Right renal cortex interstitium (tissue), 3 donors: Measurements from ENCODE around the gene RPL10A. TPM values are rescaled to one million over a fixed set of nuclear protein-coding genes. Genes with fewer than 3 reads are reported as not detected.

ENCODE experiments used
- DNase-seq, 3 donors: peaks; one replicate each; pipeline ENCODE4 v3.0.0-alpha.2; 2013; ENCODE audit warnings: low read depth in 3 of 3, low spot score in 2 of 3
- polyA plus RNA-seq, 3 donors: library from polyadenylated mRNA; unstranded; fragments of 120-200 nt; gene quantifications; one replicate each; pipeline ENCODE4 v1.2.1, GENCODE V29; 2013; ENCODE audit not compliant: insufficient read length in 3 of 3

RPL10A gene
- polyA plus RNA-seq, 3 donors = 2,099 to 2,180 (median 2,157) TPM

GRCh38 chr6:35489995-35490791 lies 22.0 kb downstream of the RPL10A start:
- no peak for DNase-seq

DNA sequence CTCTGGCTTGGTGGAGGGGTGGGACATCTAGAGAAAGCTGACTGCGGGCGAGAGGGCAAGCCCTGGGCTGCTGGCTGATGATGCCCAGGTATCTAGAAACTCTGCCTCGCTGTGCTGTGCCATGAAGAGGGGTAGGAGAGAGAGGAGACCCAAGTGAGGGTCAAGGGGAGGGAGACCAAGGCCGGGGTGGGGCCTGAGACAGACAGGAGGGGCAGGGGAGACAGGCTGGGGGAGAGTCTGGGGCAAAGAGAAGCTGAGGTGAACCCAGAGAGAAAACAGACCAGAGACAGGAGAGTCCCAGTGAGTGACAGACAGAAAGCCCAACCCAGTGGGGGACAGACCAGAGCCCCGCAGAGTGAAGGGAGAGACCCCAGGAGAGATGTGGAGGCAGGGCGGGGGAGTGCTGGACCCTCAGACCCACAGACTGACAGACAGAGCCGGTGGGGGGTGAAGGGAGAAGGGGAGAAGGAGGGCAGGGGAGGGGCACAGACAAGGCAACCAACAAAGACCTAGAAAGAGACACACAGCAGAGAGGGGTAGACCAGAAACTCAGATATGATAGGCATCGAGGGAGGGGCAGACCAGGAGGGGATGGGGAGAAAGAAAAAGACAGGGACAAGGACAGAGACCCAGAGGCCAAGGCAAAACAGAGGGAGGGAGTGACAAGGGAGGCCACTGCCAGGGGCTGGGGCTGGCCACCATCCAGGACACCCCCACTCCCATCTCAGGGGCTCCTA lies 22.8 kb downstream of the RPL10A start:
- DNase-seq = no peak

DNA sequence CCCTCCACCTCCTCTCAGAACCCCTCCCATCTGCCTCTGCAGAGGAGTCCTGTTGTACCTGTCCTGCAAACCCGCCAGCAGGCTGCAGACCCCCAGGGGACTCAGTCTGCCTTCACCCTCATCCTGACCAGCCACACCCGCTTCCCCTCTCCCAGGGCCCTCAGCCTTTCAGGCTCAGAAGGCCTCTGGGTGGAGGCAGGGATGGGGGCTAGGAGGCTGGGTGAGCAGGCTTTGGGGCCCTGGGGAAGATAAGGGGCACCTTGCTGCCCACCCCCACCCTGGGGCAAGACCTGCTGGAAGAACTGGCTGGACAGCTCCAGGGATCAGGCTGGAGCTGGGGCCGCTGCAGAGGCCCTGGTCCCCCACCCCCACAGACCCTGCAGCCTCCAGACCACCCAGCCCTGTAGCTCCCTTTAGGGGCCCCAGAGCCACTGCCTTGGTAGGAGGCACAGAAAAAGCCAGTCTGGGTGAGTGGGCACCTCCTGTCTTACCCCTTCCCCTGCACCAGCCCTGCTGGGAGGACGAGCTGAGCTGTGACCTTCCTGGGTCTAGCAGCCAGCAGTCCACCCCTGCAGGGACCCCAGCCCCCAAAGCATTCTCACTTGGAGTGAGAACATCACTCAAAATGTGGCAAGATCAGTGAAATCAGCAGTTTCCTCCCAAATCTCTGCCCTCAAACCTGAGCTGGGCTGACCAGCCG lies 23.5 kb downstream of the RPL10A start:
- DNase-seq = no peak

GRCh38 chr6:35492258-35492973 lies 24.2 kb downstream of the RPL10A start:
- DNase-seq = no peak

- no peak for DNase-seq
Measured at GRCh38 chr6:35492974-35493284, 24.7 kb downstream of the RPL10A start.

DNA sequence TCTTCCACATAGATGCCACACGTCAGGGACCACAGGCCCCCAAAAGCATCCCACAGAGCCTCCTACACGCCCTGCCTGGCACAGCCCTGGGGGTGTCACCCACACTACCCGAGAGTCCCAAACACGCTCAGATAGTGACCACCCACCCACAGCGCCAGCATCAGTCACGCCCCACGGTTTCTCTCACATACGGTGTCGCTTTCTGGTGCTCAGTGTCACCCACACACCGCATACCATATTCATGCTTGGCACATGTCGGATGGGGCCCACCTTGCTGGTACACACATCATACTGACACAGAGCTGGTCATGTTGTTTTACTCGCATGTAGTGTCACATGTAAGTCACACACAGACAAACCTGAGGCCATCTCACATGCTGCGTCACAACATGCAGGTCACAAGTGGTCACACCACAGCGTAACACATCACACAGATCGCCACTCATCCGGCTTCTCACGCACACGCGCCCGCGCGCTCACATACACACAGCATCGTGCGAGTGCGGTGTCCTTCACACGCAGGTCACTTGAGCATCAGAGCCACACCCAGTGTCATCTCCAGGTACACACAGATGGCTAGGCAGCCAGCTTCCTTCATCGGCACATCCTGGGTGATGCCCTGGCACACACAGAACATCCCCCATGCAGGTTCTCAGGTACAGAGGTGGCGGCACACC lies 25.2 kb downstream of the RPL10A start:
- DNase-seq = no peak

DNA sequence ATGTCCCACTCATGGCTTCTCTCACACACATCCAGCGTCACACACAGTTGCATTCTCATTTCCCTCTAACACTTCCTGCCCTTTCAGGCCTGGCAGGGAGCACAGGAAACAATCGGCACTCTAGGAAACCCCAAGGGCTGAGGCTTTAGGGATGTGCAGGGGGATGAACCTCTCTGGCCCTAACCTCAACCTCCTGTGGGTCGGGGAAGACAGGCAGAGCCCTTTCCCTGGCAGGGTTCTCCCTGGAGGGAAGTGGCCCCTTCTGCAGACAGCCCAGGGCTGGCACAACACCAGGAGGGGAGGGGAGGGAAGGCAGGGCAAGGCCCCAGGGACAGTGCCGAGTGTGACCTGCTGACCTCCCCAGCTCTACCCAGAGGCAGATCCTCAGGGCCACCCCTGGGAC lies 26.0 kb downstream of the RPL10A start:
- DNase-seq = no peak

- no peak for DNase-seq
Measured at GRCh38 chr6:35495258-35496035, 27.2 kb downstream of the RPL10A start.

- DNase-seq = no peak
Measured at GRCh38 chr6:35496036-35496840, 28.0 kb downstream of the RPL10A start.

GRCh38 chr6:35496841-35497570 lies 28.8 kb downstream of the RPL10A start, which contains the start of gene TEAD3:
Gene TEAD3, minus strand, starts transcription at chr6:35497079.
- DNase-seq = no peak

- no peak for DNase-seq
Measured at GRCh38 chr6:35497571-35498421, 29.6 kb downstream of the RPL10A start.

GRCh38 chr6:35498422-35499067 lies 30.3 kb downstream of the RPL10A start:
- DNase-seq = no peak

- DNase-seq = no peak
Measured at GRCh38 chr6:35499372-35499771, 31.2 kb downstream of the RPL10A start.

GRCh38 chr6:35500782-35501181 lies 32.6 kb downstream of the RPL10A start:
- DNase-seq = no peak

DNA sequence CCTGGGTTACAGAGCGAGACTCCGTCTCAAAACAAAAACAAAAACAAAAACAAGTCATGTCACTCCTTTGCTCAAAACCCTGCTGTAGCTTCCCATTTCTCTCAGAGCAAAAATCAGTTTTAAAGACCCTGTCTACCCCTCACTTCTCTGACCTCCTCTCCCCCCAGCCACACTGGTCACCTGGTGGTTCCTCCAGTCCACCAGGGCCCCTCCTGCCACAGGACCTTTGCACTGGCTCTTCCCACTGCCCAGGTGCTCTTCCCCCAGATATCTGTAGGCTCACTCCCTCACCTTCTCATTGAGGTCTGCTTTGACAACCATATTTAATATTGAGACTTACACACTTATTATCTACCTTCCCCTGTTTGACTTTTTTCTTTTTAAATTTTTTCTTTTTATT lies 33.6 kb downstream of the RPL10A start:
- no peak for DNase-seq

DNA sequence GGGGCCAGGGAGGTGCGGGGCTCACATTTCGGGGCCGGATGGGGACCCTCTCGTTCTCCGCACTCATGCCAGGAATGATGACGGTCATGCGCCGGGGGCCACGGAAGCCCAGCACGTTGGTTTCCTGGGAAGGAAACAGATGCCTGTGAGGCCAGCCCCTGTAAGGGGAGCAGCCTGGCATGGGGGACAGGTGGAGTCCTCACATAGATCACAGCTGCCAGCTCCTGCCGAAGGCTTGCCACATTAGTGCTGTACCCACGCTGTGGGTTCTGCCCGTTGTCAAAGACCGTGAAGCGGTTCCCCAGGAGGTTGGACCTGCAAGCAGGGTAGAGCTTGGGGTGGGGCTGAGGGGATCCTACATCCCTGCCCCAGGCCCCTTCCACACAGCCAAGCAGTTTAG lies 35.3 kb downstream of the RPL10A start:
- DNase-seq = no peak

- DNase-seq = no peak
Measured at GRCh38 chr6:35505999-35506412, 37.8 kb downstream of the RPL10A start.
